ENCODE results near the gene IGLL5.

The IGLL5 gene

DNA sequence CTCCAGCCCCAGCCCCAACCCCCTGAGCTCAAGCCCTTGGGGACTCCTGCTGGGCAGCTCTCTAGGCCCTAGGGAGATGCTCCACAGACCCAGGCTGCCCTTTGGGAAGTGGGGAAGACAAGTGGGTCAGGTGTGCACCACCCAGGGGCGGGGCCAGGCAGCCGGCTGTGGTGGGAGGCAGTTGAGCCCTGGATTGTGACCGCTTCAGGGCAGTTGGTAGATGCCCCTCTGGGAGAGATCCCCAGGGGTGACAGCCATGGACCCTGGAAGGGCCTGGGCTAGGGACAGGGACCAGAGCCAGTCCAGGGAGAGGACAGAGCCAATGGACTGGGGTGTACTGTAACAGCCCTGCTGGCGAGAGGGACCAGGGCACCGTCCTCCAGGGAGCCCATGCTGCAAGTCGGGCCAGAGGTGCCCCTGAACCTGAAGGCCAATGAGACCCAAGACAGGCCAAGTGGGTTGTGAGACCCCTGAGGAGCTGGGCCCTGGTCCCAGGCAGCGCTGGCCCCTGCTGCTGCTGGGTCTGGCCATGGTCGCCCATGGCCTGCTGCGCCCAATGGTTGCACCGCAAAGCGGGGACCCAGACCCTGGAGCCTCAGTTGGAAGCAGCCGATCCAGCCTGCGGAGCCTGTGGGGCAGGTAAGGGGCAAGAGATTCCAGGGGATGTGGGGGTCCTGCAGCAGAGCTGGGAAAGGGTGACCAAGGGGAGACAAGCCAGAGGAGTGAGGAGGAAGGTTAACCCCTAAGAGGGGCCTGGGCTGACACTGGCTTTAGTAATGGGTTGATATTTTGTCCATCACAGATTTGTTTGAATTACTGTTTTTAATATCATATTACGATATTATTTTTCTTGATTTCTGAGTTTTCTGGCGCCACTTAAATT lies at the start of gene IGLL5:
TSS of gene IGLL5 (plus strand) at position 196 of the 883 bp plus-strand sequence. CDS start at position 434, 238 bp downstream.
- DNase-seq, result no peak

- no peak for DNase-seq
These were observed 49.3 kb upstream of the IGLL5 start for GRCh38 chr22:22838148-22838786.

- DNase-seq, result no peak
These were observed 47.9 kb upstream of the IGLL5 start for GRCh38 chr22:22839570-22840314.

- no peak for DNase-seq
These were observed 46.8 kb upstream of the IGLL5 start for GRCh38 chr22:22840780-22841179.

GRCh38 chr22:22841598-22841997 lies 46.0 kb upstream of the IGLL5 start:
- DNase-seq, result no peak

- DNase-seq, result no peak
These were observed 45.5 kb upstream of the IGLL5 start for GRCh38 chr22:22842085-22842484.

- no peak for DNase-seq
These were observed 43.8 kb upstream of the IGLL5 start for GRCh38 chr22:22843848-22844247.

- no peak for DNase-seq
These were observed 40.4 kb upstream of the IGLL5 start for GRCh38 chr22:22847241-22847640.

DNA sequence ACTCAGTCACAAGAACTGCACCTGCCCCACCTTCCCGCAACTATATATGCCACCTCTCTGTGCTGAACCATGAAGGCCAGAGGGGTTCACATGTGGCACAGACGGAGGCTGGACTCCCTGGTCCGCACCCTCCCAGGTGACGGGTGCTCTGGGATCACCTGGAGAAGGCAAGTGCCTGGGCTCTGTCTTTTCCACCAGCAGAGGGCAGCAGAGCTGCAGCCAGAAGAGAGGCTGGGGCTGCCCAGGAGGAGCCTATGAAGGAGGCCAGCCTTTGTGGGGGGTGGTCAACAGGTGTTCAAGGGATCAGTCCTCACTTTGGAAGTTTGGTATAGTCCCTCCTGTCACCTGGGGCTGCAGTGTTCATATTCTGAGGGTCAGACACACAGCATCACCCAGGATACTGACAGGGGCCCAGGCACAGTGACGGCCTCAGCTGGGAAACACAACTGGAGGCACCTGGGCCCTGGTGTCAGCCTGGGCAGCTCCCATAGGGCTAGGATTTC lies 39.2 kb upstream of the IGLL5 start:
- DNase-seq, result peak; percentile 2

- DNase-seq, result no peak
These were observed 37.7 kb upstream of the IGLL5 start for GRCh38 chr22:22849640-22850610.

DNA sequence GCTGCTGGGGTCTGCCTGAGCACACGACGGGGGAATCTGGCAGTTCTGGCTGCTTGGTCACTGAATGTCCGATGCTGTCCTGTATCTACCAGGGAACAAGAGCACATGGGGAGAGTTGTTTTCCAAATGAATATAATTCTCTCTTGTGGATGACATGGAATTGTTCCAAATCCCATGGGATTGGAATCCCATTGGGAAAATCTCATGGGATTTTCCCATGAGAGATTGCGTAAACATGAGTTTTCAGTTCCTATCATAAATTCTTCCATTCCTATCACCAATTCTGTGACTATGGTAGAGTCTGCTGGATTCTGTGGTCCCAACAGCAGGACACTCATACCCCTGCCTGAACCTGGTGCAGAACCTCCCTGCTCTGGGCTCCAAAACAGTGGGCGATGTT lies 35.6 kb upstream of the IGLL5 start:
- DNase-seq, result no peak

- DNase-seq, result no peak
These were observed 33.9 kb upstream of the IGLL5 start for GRCh38 chr22:22853713-22854112.

- no peak for DNase-seq
These were observed 33.1 kb upstream of the IGLL5 start for GRCh38 chr22:22854466-22854865.

- no peak for DNase-seq
These were observed 32.5 kb upstream of the IGLL5 start for GRCh38 chr22:22855085-22855484.

DNA sequence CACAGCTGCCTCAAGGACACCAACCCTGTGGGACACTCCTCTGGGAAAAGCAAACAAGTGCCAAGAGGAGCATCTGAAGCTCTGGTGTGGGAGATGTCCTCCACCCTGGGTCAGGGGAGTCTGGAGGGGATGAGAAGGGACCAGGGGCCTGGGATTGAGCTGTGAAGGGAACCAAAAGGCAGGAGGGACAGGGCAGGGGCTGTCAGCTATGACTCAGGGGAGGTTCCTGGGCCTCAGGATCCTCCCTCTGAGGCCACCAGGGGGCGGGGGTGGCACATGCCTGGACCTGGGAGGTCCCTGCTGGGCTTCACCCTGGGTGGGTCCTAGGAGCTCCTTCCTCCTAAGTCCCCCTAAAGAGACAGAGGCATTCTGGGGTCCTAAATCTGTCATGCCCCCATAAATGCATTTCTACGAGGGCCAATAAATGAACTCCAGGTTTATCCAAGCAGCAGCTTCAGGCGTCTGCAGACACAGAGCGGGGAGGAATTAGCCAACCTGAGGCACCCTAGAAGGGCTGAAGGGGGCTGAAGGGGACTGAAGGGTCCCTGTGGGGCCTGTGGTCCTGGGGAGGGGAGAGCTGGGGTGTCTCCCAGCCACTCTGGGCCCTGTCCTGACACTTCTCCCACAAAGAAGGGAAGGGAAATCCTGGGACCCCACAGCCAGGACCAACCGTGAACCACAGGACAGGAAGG lies 31.9 kb upstream of the IGLL5 start:
- DNase-seq, result no peak

- DNase-seq, result no peak
These were observed 31.3 kb upstream of the IGLL5 start for GRCh38 chr22:22856364-22856763.

DNA sequence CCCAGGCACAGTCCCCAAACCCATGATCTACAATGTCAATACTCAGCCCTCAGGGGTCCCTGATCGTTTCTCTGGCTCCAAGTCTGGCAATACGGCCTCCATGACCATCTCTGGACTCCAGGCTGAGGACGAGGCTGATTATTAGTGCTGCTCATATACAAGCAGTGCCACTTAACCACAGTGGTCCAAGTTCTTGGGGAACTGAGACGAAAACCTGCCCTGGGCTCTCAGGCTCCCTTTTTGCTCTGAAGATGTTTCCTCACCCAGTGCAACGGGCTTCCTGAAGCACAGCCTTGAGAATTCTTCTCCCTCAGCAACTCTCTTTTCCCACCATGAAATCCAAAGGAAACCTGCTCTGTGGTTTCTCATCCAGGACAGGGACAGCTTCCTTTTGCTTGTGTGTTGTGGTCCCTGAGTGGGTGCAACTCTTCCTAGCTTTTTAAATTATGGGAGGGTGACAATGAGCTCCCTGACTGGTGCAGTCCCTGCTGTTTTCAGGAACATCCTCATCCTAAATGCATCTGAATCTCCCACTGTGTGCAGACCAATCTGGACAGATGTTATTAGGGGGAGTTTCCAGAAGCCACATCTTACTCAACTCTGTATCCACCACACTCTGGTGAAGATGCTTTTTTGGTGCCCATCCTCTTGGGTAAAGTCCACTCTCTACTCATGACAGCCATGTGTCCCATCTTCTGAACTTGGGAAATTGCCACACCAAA lies 30.6 kb upstream of the IGLL5 start:
- DNase-seq, result no peak

DNA sequence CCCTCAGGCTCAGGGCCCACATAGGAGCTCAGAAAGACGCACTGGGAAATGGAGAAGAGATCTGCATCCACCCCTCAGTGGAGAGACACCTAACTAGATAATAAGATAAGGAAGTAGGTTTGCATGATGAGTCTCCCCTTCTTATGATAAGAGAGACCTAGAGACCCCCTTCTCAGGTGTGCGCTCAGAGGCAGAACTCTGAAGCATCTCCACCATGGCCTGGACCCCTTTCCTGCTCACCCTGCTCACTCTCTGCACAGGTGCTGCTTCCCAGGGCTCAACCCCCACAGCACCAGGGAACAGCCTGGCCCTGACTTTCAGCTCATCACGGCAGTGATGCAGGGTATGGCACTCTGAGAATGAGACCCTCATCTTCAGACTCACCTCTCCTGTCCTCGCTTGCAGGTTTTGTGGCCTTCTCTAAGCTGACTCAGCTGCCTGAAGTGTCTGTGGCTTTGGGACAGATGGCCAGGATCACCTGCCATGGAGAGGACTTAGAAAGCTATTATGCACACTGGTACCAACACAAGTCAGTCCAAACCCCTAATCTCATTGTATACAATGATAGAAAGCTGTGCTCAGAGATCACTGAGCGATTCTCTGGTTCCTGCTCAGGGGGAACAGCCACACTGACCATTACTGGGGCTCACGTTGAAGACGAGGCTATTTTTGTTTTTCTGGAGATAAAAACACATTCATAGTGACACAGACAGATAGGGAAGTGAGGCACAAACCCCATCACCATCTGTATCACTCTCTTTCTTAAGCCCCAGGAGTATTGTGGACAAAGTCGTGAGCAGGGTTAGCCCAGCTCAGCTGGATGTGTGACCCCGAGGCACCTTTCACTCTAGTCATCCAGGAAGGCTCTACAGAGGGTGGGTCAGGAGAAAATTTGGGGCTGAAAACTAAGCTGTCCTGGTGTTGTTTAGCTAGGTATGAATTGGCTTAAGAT lies 29.7 kb upstream of the IGLL5 start:
- no peak for DNase-seq

- no peak for DNase-seq
These were observed 29.1 kb upstream of the IGLL5 start for GRCh38 chr22:22858559-22858937.

DNA sequence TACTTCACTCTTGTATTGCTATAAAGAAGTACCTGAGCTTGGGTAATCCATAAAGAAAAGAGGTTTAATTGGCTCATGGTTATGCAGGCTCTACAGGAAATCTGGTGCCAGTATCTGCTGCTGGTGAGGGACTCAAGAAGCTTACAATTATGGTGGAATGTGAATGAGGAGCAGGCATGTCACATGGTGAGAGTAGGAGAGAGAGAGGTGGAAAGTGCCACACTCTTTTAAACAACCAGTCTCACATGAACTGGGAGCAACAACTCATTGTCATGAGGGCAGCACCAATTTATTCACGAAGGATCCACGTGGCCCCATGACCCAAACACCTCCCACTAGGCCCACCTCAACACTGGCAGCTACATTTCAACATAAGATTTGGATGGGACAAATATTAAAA lies 24.6 kb upstream of the IGLL5 start:
- no peak for DNase-seq
